Endothelial cell of umbilical vein (primary cell): ENCODE measurements around the gene C14orf39. TPM values are rescaled to one million over a fixed set of nuclear protein-coding genes. Genes with fewer than 3 reads are reported as not detected.
A peak's percentile ranks its signal among the peaks of the same experiment; 100 is the strongest.

Experiments
- BruUV-seq: library from RNA; stranded (reverse); fragments of 400-500 nt; replicated peaks from 2 replicates; lab custom pipeline; 2021; lab: Mats Ljungman, UMichigan
- CTCF ChIA-PET: fragments of 300-600, 350-600 bp; sonication (Branson Sonifier 250); formaldehyde crosslinking; loops from one replicate; lab custom pipeline; 2021; ENCODE audit warnings: antibody characterized with exemption, inconsistent platforms; lab: Charles Lee
- POLR2A ChIA-PET: fragments of 300-600, 350-600 bp; sonication (Branson Sonifier 250); formaldehyde crosslinking; loops from one replicate; lab custom pipeline; 2021; ENCODE audit warnings: antibody characterized with exemption, inconsistent platforms; lab: Charles Lee
- DNase-seq: peaks from one replicate; pipeline ENCODE4 v3.0.0-alpha.2; 2011; ENCODE audit warnings: low read depth, low spot score
- FAIRE-seq: peaks from 2 replicates; lab custom pipeline; 2011; peaks lifted over from hg19 to GRCh38; lab: Jason Lieb, UNC
- H2AFZ ChIP-seq: 2 replicates; pipeline ENCODE4 v1.6.0; 2012; ENCODE audit warnings: low read depth, low read length, control low read depth, inconsistent platforms
- H3K27ac ChIP-seq: 2 replicates; pipeline ENCODE4 v1.5.1; 2011; ENCODE audit warnings: low read depth, mild to moderate bottlenecking, control low read depth, low read length, moderate library complexity; ENCODE audit not compliant: insufficient read depth
- H3K27me3 ChIP-seq, 2 experiments: 2 replicates each; pipeline versions ENCODE4 v1.6.0 to v1.6.1; 2011; ENCODE audit warnings: low read length in 2 of 2, mixed read lengths in 1 of 2; ENCODE audit not compliant: control insufficient read depth in 2 of 2, insufficient read depth in 2 of 2
- H3K36me3 ChIP-seq, 2 experiments: 2 replicates in 1 of 2; 3 replicates in 1 of 2; pipeline ENCODE4 v1.5.1; 2011; ENCODE audit warnings: low read length in 2 of 2, mild to moderate bottlenecking in 1 of 2, moderate library complexity in 1 of 2; ENCODE audit not compliant: control insufficient read depth in 2 of 2, insufficient read depth in 2 of 2; ENCODE audit errors: extremely low read depth in 1 of 2
- H3K4me1 ChIP-seq: 3 replicates; pipeline ENCODE4 v1.5.1; 2011; ENCODE audit warnings: mild to moderate bottlenecking, low read length; ENCODE audit not compliant: control insufficient read depth, insufficient read depth; ENCODE audit errors: extremely low read depth
- H3K4me2 ChIP-seq: 2 replicates; pipeline ENCODE4 v1.6.1; 2011; ENCODE audit warnings: low read length, control low read depth, mixed read lengths; ENCODE audit not compliant: insufficient read depth
- H3K4me3 ChIP-seq, 3 experiments: fragments of 200-600 bp in 1 of 3; sonication (generic), shearing (Covaris generic) in 1 of 3; replicated peaks in 1 of 3; 2 replicates each; pipeline ENCODE4 v1.5.1; 2011 to 2016; ENCODE audit warnings: control low read depth in 3 of 3, low read length in 3 of 3, mild to moderate bottlenecking in 2 of 3, inconsistent platforms in 1 of 3, low read depth in 1 of 3, moderate library complexity in 1 of 3; ENCODE audit not compliant: insufficient read depth in 1 of 3
- H3K79me2 ChIP-seq: 2 replicates; pipeline ENCODE4 v1.6.0; 2012; ENCODE audit warnings: low read length, inconsistent platforms; ENCODE audit not compliant: control insufficient read depth, insufficient read depth
- H3K9ac ChIP-seq: replicated peaks from 2 replicates; pipeline ENCODE3; 2011; ENCODE audit warnings: low read length, control low read depth; ENCODE audit not compliant: insufficient read depth; ENCODE audit errors: extremely low read depth
- H3K9me1 ChIP-seq: replicated peaks from 3 replicates; pipeline ENCODE4 v1.6.0; 2011; ENCODE audit warnings: mild to moderate bottlenecking, low read length; ENCODE audit not compliant: control insufficient read depth, insufficient read depth; ENCODE audit errors: extremely low read depth
- H3K9me3 ChIP-seq: replicated peaks from 2 replicates; pipeline ENCODE4 v1.5.1; 2012; ENCODE audit warnings: low read length, inconsistent platforms; ENCODE audit not compliant: control insufficient read depth, insufficient read depth
- H4K20me1 ChIP-seq: replicated peaks from 2 replicates; pipeline ENCODE3; 2011; ENCODE audit warnings: mild to moderate bottlenecking, low read length; ENCODE audit not compliant: control insufficient read depth, insufficient read depth; ENCODE audit errors: extremely low read depth
- EZH2 ChIP-seq: IDR thresholded peaks from 2 replicates; pipeline ENCODE4 v1.6.1; 2012; ENCODE audit warnings: borderline replicate concordance, low read depth, mild to moderate bottlenecking, moderate library complexity, low read length, inconsistent platforms; ENCODE audit not compliant: severe bottlenecking
- FOS ChIP-seq: IDR thresholded peaks from 2 replicates; pipeline ENCODE4 v1.6.1; 2011; ENCODE audit warnings: mild to moderate bottlenecking, low read length, moderate library complexity, borderline replicate concordance; ENCODE audit not compliant: insufficient read depth
- GATA2 ChIP-seq: IDR thresholded peaks from 2 replicates; pipeline ENCODE4 v1.7.0; 2011; ENCODE audit warnings: low read depth, mild to moderate bottlenecking, moderate library complexity, mixed read lengths, low read length; ENCODE audit not compliant: insufficient read length, insufficient read depth
- MYC ChIP-seq: IDR thresholded peaks from one replicate; pipeline ENCODE4 v1.6.1; 2011; ENCODE audit warnings: mild to moderate bottlenecking, low read depth, low read length
- POLR2AphosphoS5 ChIP-seq: IDR thresholded peaks from 2 replicates; pipeline ENCODE4 v1.6.1; 2012; ENCODE audit warnings: low read depth, mild to moderate bottlenecking, control low read depth, low read length, moderate library complexity; ENCODE audit not compliant: insufficient read depth
- dilution Hi-C: fragments of 300-500 bp; cut with MboI; formaldehyde crosslinking; loops from one replicate; pipeline ENCODE4 v1.15.0; 2019; ENCODE audit warnings: low sequenced_read_pairs; ENCODE audit not compliant: extremely low pct_ligation_motif_present
- intact Hi-C: fragments of 100-400 bp; cut with micrococcal nuclease; formaldehyde crosslinking; loops from one replicate; pipeline ENCODE4 v1.10.0; 2022
- polyA plus RNA-seq, 4 experiments: library from polyadenylated mRNA; depleted of rRNA in 3 of 4; stranded (reverse) in 3 of 4; unstranded in 1 of 4; fragments of >200 nt; gene quantifications; 2 replicates each; pipeline versions ENCODE4 v1.2.1 to v1.2.3, GENCODE V29; 2011 to 2012; ENCODE audit warnings: missing spikeins in 1 of 4
- total RNA-seq: library from RNA; stranded (reverse); gene quantifications from 2 replicates; pipeline ENCODE4 v1.2.3, GENCODE V29; 2021
- TF ChIP-seq, protein P1 (sequence below), 2 donors: IDR thresholded peaks; 1 replicate in 1 of 2; 2 replicates in 1 of 2; pipeline ENCODE4 v1.5.1; 2011; ENCODE audit warnings: low read length in 2 of 2, mild to moderate bottlenecking in 2 of 2, moderate library complexity in 2 of 2, control low read depth in 1 of 2, inconsistent platforms in 1 of 2, low read depth in 1 of 2; ENCODE audit not compliant: insufficient read depth in 1 of 2; ENCODE audit errors: extremely low read depth in 1 of 2

The C14orf39 gene
- total and polyA plus RNA-seq, 2 donors (not counting 3 experiments of a cell fraction or from before 2014, with no cell fraction given) = not detected

- ChIA-PET POLR2A (no interaction called here), CTCF (interaction anchor here (1.1 to 1.4 kb wide), 3 partner anchors 9 to 165 kb away, joined by 3 to 5 read pairs (median 3); no protein-coding TSS in a partner anchor)
- Histone ChIP-seq H3K36me3 (no peaks in the 10 kb centered on the region), H3K27me3 (peaks cover 63 to 96% of the 10 kb centered on the region in 2 experiments), H3K4me3 (peak overlapping the region; percentile 11 to 40 (median 13)), H3K9ac (no peak overlapping the region), H3K79me2 (no peaks in the 10 kb centered on the region), H3K4me2 (peak overlapping the region; percentile 61), H2AFZ (peak overlapping the region; percentile 58), H4K20me1 (no peaks in the 10 kb centered on the region), H3K9me1 (no peaks in the 10 kb centered on the region), H3K27ac (no peak overlapping the region), H3K4me1 (peaks cover 3% of the 10 kb centered on the region), H3K9me3 (no peaks in the 10 kb centered on the region)
- intact Hi-C loops = loop anchor here (5.0 kb wide), 1 partner anchor 248 kb away; no protein-coding TSS in a partner anchor
- DNase-seq (no peak), FAIRE-seq (no peak)
- TF ChIP-seq, protein P1, sequence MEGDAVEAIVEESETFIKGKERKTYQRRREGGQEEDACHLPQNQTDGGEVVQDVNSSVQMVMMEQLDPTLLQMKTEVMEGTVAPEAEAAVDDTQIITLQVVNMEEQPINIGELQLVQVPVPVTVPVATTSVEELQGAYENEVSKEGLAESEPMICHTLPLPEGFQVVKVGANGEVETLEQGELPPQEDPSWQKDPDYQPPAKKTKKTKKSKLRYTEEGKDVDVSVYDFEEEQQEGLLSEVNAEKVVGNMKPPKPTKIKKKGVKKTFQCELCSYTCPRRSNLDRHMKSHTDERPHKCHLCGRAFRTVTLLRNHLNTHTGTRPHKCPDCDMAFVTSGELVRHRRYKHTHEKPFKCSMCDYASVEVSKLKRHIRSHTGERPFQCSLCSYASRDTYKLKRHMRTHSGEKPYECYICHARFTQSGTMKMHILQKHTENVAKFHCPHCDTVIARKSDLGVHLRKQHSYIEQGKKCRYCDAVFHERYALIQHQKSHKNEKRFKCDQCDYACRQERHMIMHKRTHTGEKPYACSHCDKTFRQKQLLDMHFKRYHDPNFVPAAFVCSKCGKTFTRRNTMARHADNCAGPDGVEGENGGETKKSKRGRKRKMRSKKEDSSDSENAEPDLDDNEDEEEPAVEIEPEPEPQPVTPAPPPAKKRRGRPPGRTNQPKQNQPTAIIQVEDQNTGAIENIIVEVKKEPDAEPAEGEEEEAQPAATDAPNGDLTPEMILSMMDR (IDR thresholded peaks at IDR 0.05; ENCODE audit: extremely low read depth in 1 of 2, insufficient read depth in 1 of 2, low read depth in 1 of 2, low read length in 2 of 2) = peak; percentile 48 to 49
- TF ChIP-seq GATA2 = no peak
- TF ChIP-seq EZH2 = peak; percentile 7
- dilution Hi-C loops = no loop called here
- BruUV-seq = no TSS peak
Measured at GRCh38 chr14:60514741-60515491, 29.1 kb upstream of the C14orf39 start.

DNA sequence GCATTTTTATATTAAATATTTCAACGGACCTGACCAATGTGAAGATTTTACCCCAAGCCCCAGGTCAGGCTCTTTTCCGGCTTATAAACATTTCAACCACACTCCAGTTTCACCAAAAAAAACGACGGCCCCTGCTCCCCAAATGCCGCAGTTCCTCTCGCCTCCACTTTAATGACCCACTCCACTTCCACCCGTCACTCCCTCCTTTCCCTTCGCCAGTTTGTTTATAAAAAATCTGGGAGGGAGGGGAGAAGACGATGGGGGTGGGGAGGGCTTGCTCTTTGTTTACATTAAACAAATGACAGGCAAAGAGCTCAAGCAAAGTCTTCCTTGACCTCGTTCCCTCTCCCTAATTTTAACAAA is 28.5 kb upstream of the C14orf39 start:
- no peak for DNase-seq
- Histone ChIP-seq H3K4me2 (peak overlapping the region; percentile 61), H3K9me1 (no peaks in the 10 kb centered on the region), H3K27me3 (peaks cover 69 to 97% of the 10 kb centered on the region in 2 experiments), H4K20me1 (no peaks in the 10 kb centered on the region), H2AFZ (no peak overlapping the region), H3K9ac (no peak overlapping the region), H3K27ac (no peak overlapping the region), H3K79me2 (no peaks in the 10 kb centered on the region), H3K9me3 (no peaks in the 10 kb centered on the region), H3K4me3 (peak overlapping the region; percentile 11 to 40 (median 13)), H3K4me1 (peaks cover 3% of the 10 kb centered on the region), H3K36me3 (no peaks in the 10 kb centered on the region)
- dilution Hi-C loops = no loop called here
- ChIA-PET CTCF (interaction anchor here (1.0 to 1.4 kb wide), 4 partner anchors 8 to 248 kb away, joined by 3 to 5 read pairs (median 4); no protein-coding TSS in a partner anchor), POLR2A (no interaction called here)
- no peak for FAIRE-seq
- TF ChIP-seq EZH2 (no peak), FOS (no peak), POLR2AphosphoS5 (no peak), GATA2 (no peak), MYC (no peak)
- intact Hi-C loops = no loop called here
- no TSS peak for BruUV-seq
